ENCODE measurements around the gene RASSF5. TPM values are rescaled to one million over a fixed set of nuclear protein-coding genes. Genes with fewer than 3 reads are reported as not detected.

RASSF5 gene
- total RNA-seq, 1 donor from 2014 or later, result 116 TPM

DNA sequence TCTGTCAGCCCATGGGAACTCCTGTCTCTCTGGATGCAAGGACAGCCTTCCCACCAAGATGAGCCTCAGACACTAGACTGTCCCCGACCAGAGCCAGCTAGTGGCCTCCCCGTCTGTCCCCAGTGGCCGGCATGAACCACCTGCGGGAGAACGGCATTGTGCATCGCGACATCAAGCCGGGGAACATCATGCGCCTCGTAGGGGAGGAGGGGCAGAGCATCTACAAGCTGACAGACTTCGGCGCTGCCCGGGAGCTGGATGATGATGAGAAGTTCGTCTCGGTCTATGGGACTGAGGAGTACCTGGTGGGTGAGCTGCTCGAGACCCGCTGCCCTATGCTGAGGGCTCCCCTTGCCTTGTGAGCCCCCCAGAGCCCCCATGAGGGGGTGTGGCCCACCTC, 31.3 kb upstream of the RASSF5 start:
- TF ChIP-seq, protein P1, sequence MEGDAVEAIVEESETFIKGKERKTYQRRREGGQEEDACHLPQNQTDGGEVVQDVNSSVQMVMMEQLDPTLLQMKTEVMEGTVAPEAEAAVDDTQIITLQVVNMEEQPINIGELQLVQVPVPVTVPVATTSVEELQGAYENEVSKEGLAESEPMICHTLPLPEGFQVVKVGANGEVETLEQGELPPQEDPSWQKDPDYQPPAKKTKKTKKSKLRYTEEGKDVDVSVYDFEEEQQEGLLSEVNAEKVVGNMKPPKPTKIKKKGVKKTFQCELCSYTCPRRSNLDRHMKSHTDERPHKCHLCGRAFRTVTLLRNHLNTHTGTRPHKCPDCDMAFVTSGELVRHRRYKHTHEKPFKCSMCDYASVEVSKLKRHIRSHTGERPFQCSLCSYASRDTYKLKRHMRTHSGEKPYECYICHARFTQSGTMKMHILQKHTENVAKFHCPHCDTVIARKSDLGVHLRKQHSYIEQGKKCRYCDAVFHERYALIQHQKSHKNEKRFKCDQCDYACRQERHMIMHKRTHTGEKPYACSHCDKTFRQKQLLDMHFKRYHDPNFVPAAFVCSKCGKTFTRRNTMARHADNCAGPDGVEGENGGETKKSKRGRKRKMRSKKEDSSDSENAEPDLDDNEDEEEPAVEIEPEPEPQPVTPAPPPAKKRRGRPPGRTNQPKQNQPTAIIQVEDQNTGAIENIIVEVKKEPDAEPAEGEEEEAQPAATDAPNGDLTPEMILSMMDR (IDR thresholded peaks at IDR 0.05), result no peak
- POLR2A ChIA-PET, result no interaction called here
- no peaks in the 10 kb centered on the region for H3K9me3 Mint-ChIP-seq
- H3K4me1 Mint-ChIP-seq, result peaks cover 34% of the 10 kb centered on the region
- H3K27me3 Mint-ChIP-seq, result no peaks in the 10 kb centered on the region
- CTCF ChIA-PET, result interaction anchor here (7.2 kb wide), 1 partner anchor 107 kb away, joined by 84 read pairs; no protein-coding TSS in a partner anchor
- intact Hi-C loops (cut with micrococcal nuclease), result no loop called here
- ATAC-seq (ENCODE audit: low read depth) (no peak), DNase-seq (no peak)
- no peak overlapping the region for H3K4me3 Mint-ChIP-seq
- H3K36me3 Mint-ChIP-seq (ENCODE audit: low read depth), result peaks cover 80% of the 10 kb centered on the region
- H3K27ac Mint-ChIP-seq, result no peak overlapping the region

DNA sequence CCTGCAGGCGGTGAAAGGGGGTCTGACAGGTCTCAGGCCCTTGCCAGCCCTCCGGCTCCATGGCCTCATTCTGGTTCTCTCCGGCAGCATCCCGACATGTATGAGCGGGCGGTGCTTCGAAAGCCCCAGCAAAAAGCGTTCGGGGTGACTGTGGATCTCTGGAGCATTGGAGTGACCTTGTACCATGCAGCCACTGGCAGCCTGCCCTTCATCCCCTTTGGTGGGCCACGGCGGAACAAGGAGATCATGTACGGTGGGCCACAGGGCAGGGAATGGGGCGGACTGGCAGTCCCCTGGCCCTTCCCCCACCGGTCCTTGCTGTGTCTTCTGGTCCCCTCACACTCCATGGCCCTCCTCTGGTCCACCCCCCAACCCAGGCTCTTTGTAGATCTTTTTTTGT, 30.7 kb upstream of the RASSF5 start:
- Mint-ChIP-seq H3K9me3 (no peaks in the 10 kb centered on the region), H3K4me3 (no peak overlapping the region), H3K27ac (no peak overlapping the region), H3K27me3 (no peaks in the 10 kb centered on the region), H3K4me1 (peaks cover 33% of the 10 kb centered on the region), H3K36me3 (ENCODE audit: low read depth) (peaks cover 83% of the 10 kb centered on the region)
- intact Hi-C loops (cut with micrococcal nuclease), result no loop called here
- TF ChIP-seq, protein P1 (IDR thresholded peaks at IDR 0.05), result no peak
- DNase-seq (no peak), ATAC-seq (ENCODE audit: low read depth) (no peak)
- POLR2A ChIA-PET, result interaction anchor here (0.5 to 1.2 kb wide), 3 partner anchors 11 to 190 kb away, joined by 3 to 4 read pairs (median 3); no protein-coding TSS in a partner anchor
- CTCF ChIA-PET, result interaction anchor here (1.7 to 7.2 kb wide), 3 partner anchors 19 to 188 kb away, joined by 6 to 84 read pairs (median 10); no protein-coding TSS in a partner anchor

DNA sequence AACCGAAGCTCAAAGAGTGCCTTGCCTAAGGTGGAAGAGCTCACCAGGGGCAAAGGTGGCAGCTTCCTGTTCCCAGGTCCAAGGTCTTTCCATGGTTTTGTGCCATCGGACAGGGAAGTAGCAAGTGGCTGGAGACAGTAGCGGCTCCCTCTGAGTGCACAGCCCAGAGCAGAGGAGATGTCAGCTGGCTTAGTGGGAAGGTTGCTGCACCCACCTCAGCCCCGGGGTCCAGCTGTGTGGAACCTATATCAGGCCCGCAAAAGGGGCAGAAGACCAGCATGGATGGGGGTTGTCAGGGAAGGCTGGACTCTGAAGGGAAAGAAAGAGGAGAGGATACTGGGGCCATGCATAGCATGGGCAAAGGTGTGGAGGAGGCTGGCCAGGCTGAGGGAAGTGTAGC, 30.2 kb upstream of the RASSF5 start:
- intact Hi-C loops (cut with micrococcal nuclease), result no loop called here
- no peak overlapping the region for H3K27ac Mint-ChIP-seq
- ChIA-PET CTCF (interaction anchor here (1.5 to 7.2 kb wide), 5 partner anchors 12 to 249 kb away, joined by 4 to 84 read pairs (median 8); no protein-coding TSS in a partner anchor), POLR2A (interaction anchor here (0.5 to 1.2 kb wide), 3 partner anchors 11 to 189 kb away, joined by 3 to 4 read pairs (median 3); no protein-coding TSS in a partner anchor)
- H3K4me1 Mint-ChIP-seq, result peaks cover 28% of the 10 kb centered on the region
- TF ChIP-seq, protein P1 (IDR thresholded peaks at IDR 0.05), result no peak
- peaks cover 85% of the 10 kb centered on the region for H3K36me3 Mint-ChIP-seq (ENCODE audit: low read depth)
- no peak overlapping the region for H3K4me3 Mint-ChIP-seq
- no peaks in the 10 kb centered on the region for H3K27me3 Mint-ChIP-seq
- no peak for ATAC-seq (ENCODE audit: low read depth)
- no peaks in the 10 kb centered on the region for H3K9me3 Mint-ChIP-seq
- DNase-seq, result no peak

DNA sequence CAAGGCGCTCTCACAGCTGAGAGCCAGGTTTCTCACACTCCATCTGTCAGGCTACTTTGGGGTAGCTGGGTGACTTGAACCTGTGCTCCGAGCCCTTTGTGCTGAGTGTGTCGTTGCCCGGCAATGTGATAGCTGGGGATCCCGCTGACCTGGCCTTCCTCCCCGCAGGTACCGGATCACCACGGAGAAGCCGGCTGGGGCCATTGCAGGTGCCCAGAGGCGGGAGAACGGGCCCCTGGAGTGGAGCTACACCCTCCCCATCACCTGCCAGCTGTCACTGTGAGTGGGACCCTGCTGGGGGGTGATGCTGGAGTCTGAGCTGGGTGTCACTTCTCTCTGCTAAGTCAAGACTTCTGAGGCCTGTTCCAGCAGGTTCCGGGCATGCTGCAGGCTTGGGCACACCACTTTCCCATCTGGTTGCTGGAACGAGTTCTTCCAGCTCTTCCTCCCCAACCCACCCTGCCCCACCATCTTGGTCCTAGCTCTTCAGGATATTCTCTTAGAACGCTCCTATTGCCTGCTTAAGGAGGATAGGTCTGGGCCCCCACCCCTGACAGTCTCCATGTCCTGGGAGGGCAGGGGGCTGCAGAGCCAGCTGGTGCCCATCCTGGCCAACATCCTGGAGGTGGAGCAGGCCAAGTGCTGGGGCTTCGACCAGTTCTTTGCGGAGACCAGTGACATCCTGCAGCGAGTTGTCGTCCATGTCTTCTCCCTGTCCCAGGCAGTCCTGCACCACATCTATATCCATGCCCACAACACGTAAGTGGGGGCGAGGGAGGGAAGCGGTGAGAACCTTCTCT, 29.6 kb upstream of the RASSF5 start:
- no peak for ATAC-seq (ENCODE audit: low read depth)
- Mint-ChIP-seq H3K4me1 (peaks cover 21% of the 10 kb centered on the region), H3K27me3 (no peaks in the 10 kb centered on the region), H3K27ac (no peak overlapping the region), H3K9me3 (no peaks in the 10 kb centered on the region), H3K4me3 (no peak overlapping the region), H3K36me3 (ENCODE audit: low read depth) (peaks cover 90% of the 10 kb centered on the region)
- POLR2A ChIA-PET, result interaction anchor here (1.2 kb wide), 1 partner anchor 12 kb away, joined by 3 read pairs; no protein-coding TSS in a partner anchor
- intact Hi-C loops (cut with micrococcal nuclease), result no loop called here
- no peak for DNase-seq
- TF ChIP-seq, protein P1 (IDR thresholded peaks at IDR 0.05), result no peak
- CTCF ChIA-PET, result interaction anchor here (1.5 to 7.2 kb wide), 5 partner anchors 12 to 248 kb away, joined by 4 to 84 read pairs (median 8); no protein-coding TSS in a partner anchor

DNA sequence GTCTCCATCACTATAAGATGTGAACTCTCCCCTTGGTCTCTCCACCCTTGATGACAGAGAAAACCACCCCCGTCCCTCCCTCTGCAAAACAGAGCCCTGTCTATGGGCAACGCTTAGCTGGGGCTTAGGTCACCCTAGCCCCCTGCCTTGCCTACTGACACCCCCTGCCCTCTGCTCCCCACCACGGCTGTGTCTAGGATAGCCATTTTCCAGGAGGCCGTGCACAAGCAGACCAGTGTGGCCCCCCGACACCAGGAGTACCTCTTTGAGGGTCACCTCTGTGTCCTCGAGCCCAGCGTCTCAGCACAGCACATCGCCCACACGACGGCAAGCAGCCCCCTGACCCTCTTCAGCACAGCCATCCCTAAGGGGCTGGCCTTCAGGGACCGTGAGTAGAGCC, 28.6 kb upstream of the RASSF5 start:
- intact Hi-C loops (cut with micrococcal nuclease), result loop anchor here (1.0 kb wide), 5 partner anchors 8 to 186 kb away; partner anchors contain the start of gene IKBKE
- TF ChIP-seq, protein P1 (IDR thresholded peaks at IDR 0.05), result no peak
- Mint-ChIP-seq H3K9me3 (no peaks in the 10 kb centered on the region), H3K27me3 (no peaks in the 10 kb centered on the region), H3K4me3 (no peak overlapping the region), H3K36me3 (ENCODE audit: low read depth) (peaks cover 90% of the 10 kb centered on the region), H3K4me1 (peaks cover 16% of the 10 kb centered on the region), H3K27ac (no peak overlapping the region)
- DNase-seq, result no peak
- no peak for ATAC-seq (ENCODE audit: low read depth)
- ChIA-PET CTCF (interaction anchor here (0.7 to 7.2 kb wide), 19 partner anchors 8 to 503 kb away, joined by 3 to 84 read pairs (median 6); partner anchors contain the start of gene IKBKE), POLR2A (interaction anchor here (1.1 kb wide), 2 partner anchors 9 to 85 kb away, joined by 3 to 4 read pairs; no protein-coding TSS in a partner anchor)

All from activated B cell treated with CpG ODN at 0.5 μM for 24 hours (primary cell).